ENCODE measurements around the gene JARID2.

DNA sequence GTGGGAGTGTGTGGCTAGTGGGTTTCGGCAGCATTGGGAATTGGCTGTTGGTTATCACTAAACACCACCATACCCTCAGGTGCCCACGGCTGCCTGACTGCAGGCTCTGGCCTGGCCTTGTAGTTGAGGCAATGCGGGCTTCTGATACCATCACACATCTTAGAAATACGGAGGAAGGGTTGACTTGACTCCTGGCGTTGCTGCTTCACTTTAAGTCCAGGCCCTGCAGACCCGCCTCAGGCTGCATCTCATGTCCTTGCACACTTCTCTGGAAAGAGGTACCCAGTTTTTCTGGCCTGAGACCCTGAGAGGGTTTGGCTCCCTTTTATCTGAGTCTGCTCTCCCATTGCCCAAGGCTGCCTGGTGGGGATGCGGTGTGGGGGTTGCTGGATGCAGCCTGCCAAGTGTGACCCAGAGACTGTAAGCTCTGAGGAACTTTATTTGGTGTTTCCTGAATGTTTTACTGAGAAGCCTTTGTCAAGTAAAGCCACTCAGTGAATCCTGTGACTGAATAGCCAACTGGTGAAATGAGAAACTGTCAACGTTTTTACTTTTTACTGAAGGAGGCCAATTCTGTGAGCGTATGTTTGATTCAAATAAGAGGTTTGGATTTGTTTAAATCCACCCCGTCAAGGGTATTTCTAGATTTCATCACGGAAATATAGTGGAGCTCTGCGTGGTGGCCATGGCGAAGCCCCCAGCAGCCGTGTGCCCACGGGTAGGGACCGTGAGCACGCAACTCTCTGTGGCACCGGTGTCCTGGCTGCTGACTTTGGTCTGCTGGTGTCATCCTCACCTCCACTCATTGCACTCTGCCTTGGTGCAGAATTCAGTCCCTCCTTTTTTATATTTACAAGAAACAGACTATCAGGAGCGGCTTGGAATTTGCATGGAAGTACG, 256.8 kb downstream of the JARID2 start:
- TF ChIP-seq, protein P1, sequence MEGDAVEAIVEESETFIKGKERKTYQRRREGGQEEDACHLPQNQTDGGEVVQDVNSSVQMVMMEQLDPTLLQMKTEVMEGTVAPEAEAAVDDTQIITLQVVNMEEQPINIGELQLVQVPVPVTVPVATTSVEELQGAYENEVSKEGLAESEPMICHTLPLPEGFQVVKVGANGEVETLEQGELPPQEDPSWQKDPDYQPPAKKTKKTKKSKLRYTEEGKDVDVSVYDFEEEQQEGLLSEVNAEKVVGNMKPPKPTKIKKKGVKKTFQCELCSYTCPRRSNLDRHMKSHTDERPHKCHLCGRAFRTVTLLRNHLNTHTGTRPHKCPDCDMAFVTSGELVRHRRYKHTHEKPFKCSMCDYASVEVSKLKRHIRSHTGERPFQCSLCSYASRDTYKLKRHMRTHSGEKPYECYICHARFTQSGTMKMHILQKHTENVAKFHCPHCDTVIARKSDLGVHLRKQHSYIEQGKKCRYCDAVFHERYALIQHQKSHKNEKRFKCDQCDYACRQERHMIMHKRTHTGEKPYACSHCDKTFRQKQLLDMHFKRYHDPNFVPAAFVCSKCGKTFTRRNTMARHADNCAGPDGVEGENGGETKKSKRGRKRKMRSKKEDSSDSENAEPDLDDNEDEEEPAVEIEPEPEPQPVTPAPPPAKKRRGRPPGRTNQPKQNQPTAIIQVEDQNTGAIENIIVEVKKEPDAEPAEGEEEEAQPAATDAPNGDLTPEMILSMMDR (conservative IDR thresholded peaks at IDR 0.05 in 1 of 2, IDR thresholded peaks at IDR 0.05 in 1 of 2; ENCODE audit: extremely low read depth in 1 of 2, insufficient read depth in 1 of 2, low read depth in 1 of 2, low read length in 2 of 2), result no peak
- TF ChIP-seq EZH2 (IDR thresholded peaks at IDR 0.05; ENCODE audit: borderline replicate concordance, low read length), result no peak

Data from mammary epithelial cell (primary cell).